D341Med (cell line): ENCODE measurements around the gene BMP8B.
"Not testable (repeated sequence)": the region's sequence is repeated elsewhere in the genome, so short reads cannot be mapped to it uniquely, and the experiment has no call there.

Experiments
- DNase-seq: peaks from one replicate; pipeline ENCODE4 v3.0.0; 2012; ENCODE audit warnings: low spot score

The BMP8B gene, protein sequence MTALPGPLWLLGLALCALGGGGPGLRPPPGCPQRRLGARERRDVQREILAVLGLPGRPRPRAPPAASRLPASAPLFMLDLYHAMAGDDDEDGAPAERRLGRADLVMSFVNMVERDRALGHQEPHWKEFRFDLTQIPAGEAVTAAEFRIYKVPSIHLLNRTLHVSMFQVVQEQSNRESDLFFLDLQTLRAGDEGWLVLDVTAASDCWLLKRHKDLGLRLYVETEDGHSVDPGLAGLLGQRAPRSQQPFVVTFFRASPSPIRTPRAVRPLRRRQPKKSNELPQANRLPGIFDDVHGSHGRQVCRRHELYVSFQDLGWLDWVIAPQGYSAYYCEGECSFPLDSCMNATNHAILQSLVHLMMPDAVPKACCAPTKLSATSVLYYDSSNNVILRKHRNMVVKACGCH

DNA sequence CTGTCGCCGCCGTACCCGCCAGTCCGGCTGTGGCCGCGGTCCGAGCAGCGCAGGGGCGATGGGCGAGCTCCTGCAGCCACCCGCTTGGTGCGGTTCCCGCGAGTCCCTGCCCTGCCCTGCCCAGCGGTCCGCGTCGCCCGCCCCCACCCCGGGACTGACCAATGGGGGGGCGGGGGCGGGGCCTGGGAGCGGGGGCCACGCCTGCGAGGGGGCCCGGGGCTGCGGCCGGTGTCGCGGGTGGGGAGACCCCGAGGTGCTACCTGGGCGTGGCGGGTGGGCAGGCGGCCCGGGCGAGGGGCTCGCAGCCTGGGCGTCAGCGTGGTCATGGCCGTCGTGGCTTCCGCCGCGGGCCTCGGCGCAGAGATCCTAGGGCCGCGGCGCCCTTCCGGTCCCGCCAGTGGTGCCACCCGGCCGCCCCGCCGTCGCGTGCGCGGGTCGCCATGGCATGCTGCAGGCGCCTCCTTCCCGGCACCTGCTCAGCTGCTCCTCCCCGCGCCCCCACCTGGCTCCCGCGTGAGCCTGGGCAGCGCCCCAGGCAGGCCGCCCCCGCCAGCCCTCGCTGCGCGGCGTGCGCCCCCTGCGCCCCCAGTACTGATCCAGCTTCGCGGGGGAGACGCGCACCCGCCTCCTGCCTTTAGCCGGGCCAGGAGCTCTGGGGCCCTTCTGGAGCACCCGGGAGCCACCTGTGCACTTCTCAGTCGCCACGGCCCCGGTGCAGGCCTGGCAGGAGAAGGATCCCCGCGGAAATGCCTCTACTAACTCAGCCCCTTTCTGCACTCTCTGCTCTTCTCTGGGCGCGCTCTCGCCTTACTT, at the start of gene BMP8B:
Gene BMP8B (minus strand): TSS at position 108 of the 813 bp plus-strand sequence. CDS start 380 bp downstream, outside the sequence.
- DNase-seq = peak; percentile 63

DNA sequence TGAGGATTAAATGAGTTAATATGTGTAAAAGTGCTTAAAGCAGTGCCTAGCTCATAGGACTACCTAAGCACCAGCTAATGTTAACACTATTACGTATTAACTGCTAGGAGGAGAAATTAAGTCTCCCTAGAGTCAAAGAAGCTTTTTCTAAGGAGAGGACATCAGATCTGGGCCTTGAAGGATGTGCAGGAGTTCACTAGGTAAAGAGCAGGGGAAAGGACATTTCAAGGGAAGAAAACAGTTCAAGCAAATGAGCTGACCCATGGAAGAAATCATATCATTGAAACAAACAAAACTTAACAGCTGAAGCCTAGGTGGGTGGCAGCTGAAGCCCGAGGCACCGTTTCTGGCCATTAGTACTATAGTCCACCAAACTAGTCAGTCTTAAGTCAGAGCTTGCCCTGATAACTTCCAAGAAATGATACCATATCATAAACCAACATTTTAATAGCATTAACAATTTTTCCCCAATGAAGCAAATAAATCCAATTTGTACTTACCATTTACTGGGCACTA, 48.0 kb upstream of the BMP8B start:
- DNase-seq = no peak

DNA sequence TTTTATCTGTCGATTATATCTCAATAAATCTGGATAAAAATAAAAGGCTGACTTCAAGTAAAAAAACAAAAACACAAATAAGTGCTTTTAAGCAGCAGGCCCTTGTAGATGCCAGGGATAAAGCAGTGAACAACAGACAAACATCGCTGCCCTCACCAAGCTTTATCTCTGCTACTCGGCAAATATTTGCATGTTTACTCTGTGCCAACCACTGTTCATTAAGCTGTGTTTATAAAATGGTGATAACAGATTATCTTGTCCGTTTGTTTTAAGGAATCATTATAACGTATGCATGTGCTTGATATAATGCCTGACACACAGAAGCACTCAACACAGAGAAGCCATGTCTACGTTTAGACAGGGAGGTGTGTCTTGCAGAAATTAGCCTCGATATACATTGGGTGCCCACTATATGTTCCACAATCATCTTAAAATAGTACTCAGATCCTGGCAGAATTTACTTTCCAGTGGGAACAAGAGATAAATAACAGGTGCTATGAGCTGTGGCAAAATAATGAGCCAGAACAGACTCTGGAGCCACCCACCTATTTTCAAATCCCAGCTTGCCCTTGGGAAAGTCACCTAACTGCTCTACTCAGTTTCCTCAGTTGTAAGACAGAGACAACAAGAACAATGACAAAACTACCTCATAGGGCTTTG, 47.4 kb upstream of the BMP8B start:
- no peak for DNase-seq

GRCh38 chr1:39835110-39835509, 46.4 kb upstream of the BMP8B start:
- no peak for DNase-seq

DNA sequence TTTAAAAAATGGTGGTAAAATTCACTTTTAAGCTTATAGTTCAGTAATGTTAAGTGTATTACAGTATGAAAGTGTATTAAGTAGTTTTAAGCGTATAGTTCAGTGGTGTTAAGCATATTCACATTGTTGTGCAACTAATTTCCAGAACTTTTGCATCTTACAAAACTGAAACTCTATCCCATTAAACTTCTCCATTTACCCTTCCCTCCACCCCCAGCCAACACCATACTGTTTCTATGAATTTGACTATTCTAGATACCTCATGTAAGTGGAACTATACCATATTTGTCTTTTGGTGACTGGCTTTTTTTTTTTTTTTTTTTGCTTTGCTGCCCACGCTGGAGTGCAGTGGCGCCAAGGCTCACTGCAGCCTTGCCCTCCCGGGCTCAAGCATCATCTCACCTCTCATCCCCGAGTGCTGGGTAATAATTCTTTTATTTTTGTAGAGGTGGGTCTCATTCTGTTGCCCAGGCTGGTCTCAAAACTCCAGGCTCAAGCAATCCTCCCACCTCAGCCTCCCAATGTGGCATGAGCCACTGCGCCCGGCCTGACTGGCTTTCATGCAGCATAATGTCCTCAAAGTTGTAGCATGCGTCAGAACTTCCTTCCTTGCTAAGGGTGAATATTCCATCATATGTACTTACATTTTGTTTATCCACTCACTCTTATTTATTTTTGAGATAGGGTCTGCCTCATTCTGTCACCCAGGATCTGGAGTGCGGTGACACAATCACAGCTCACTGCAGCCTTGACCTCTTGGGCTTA, 45.1 kb upstream of the BMP8B start:
- DNase-seq = no peak

DNA sequence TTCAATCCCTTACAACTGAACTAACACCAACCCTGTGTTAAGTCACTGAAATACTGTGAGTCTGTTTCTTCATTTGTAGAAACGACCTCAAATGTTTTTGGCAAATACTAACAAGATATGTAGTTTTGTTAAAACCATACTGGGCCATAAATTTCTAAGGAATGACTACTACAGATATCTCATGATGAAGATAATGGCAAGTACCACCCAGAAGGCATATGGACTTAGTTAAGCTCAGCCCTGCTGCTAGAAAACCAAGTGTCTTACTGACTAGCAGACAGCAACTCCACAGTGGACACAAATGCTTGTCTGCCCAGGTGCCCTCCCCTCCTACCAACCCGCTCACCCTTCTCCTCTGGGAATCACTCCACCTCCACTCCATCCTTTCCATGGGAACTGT, 44.5 kb upstream of the BMP8B start:
- no peak for DNase-seq

DNA sequence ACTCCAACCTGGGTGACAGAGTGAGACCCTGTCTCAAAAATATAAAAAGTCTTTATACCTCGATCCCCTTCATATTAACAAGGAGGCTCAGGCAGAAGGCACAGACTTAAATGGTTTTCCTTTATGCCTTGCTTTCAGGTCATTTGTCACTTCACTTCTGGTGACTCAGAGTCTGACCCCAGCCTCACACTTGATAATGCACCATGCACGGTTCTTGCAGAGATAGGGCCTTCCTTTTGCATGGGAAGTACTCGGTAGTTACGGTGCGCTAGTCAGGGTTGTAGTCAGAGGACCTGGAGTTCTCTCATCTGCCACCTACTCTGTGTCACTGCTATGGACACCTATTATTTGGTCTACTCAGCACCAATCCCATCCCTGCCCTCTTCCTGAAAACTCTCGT, 43.6 kb upstream of the BMP8B start:
- no peak for DNase-seq

DNA sequence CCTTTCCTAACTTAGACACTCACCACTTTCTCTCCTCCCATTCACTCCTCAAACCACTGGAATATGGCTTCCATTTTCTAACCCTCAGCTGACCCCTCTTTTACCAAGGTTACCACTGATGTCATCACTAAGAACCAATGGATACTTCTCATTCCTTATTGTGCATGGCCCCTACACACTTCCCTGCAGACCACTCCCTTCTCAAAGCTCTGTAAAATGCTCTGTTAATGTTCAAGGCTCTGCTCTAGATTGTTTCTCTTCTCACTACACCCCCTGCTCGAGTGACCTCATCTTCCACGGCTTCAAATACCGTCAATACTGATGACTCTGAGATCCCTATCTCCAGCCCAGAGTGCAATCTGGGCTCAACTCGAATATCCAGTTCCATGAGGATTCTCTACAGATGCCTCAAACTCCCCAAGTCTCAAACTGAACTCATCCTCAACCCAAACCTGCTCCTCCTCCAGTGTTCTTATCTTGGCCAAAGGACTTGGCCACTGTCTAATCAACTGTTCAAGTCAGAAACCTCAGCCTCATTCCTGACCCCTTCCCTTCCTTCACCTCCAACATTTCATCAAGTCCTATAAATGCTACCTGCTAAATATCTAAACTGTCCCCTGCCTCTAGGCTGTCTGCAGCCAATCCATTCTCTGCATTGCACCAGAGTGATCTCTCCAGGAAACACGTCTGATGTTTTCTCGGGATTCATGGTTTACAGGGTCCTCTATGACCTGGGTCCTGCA, 41.3 kb upstream of the BMP8B start:
- no peak for DNase-seq

DNA sequence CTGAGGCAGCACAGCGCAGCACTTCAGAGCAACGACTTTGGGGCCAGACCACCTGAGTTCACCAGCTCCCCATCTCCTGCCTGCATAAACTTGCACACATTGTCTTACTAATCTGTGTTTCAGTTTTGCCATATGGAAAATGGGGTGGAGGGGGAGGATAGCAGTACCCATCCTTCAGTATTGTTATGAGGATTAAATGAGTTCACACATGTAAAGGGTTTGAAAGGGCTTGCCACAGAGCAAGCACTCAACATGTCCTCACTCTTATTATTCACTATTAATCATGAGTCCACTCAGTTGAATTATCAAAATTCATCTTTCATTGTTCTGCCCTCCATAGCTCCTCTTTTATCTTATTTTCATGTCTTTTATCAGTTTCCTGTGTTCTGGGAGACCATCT, 40.1 kb upstream of the BMP8B start:
- DNase-seq = no peak

- DNase-seq = not testable (repeated sequence)
These were observed 39.6 kb upstream of the BMP8B start for GRCh38 chr1:39828255-39828654.

DNA sequence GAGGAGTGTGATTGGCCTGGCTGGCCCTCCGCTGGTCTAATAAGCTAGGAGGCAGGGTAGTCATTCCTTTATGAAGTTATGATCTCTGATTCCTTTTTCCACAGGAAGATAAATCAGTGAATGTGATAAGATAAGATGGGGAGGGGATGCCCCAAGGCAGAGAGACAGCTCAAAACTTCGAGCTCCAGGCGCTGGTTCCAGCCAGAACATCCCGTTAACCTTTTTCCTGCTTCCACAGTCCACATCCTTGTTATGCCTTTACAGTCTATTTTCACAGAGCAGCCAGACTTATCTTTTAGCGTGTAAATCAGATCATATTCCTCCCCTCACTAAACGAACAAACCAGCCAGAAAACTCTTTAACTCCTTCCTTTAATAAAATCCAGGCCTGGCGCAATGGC, 38.5 kb upstream of the BMP8B start:
- no peak for DNase-seq

GRCh38 chr1:39826583-39826982, 37.9 kb upstream of the BMP8B start:
- no peak for DNase-seq

DNA sequence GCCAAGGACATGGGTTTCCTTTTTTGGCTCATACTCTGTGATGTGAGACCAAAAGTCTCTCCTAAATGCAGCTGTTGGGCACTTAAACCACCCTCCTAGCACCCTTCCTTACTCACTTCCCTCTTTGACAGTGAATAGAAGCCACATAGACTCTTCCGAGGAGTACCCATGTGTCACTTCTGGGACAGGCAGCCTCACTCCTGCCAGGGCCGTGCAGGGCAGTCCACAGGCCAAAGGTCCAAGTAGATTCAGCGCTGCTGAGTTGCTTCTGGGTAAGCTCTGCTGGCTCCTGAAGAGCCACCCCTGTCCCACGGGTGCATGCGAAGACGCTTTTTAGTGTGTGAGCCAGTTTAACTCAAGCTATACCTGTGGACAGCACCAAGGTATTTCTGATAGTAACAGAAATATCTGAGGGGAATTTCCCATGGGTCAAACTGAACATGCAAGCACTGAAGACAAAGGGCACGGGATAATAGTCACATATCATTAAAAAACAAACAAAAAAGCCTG, 36.8 kb upstream of the BMP8B start:
- DNase-seq = no peak

- not testable (repeated sequence) for DNase-seq
These were observed 34.8 kb upstream of the BMP8B start for GRCh38 chr1:39823450-39823849.

DNA sequence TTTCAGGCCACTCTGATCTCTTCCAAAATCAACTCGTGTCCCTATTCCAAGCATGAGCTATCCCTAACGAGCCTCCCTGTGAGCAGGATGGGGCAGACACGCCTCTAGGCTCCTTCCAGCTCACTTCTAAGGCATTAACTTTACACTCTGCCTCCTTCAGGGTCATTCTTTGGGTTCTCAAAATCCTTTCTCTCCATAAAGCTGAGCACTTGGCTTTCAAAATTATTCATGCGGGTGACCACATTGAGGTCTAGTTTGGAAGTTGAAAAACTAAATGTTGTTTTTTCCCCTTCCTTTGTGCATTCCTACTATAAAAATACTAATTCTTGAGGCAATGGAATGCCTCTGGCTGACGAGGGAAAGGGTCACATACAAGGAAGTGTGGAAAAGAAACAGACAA, 33.5 kb upstream of the BMP8B start:
- no peak for DNase-seq

DNA sequence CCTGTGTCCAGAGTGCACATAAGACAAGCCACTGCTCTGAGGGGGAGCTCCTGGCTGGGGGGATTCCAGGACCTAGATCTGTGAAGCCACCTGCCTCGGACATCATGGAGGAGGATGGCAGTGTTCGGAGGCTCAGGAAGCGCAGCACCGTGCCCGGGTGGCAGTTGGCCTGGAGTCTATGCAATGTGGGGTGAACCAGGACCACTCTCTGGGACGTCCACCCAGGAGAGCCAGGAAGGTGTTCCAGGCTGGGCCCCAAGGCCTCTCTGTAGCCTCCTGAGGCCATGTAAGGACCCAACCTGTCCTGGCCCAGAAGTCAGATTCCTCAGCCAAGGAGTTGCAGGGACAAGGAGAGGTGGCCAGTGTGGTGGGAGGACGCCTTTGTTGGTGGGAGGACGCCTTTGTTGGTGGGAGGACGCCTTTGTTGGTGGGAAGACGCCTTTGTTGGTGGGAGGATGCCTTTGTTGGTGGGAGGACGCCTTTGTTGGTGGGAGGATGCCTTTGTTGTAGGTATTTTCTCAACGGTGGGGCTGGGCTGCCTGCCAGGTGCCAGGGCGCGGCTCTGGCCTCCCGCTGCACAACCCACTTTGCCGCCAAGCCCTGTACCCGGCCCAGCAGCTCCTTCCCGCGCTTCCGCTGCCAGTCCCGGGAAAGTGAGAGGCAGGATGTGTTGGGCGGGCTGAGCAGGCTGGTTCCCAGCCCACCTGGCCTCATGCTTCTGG, 30.6 kb upstream of the BMP8B start:
- DNase-seq = no peak

- no peak for DNase-seq
These were observed 29.8 kb upstream of the BMP8B start for GRCh38 chr1:39818482-39818881.

GRCh38 chr1:39817091-39817932, 28.6 kb upstream of the BMP8B start:
- not testable (repeated sequence) for DNase-seq

GRCh38 chr1:39816415-39817090, 27.9 kb upstream of the BMP8B start:
- peak; percentile 80 for DNase-seq
